ENCODE data around the gene FAM81B.
"Not testable (repeated sequence)": the region's sequence is repeated elsewhere in the genome, so short reads cannot be mapped to it uniquely, and the experiment has no call there.

The FAM81B gene, protein sequence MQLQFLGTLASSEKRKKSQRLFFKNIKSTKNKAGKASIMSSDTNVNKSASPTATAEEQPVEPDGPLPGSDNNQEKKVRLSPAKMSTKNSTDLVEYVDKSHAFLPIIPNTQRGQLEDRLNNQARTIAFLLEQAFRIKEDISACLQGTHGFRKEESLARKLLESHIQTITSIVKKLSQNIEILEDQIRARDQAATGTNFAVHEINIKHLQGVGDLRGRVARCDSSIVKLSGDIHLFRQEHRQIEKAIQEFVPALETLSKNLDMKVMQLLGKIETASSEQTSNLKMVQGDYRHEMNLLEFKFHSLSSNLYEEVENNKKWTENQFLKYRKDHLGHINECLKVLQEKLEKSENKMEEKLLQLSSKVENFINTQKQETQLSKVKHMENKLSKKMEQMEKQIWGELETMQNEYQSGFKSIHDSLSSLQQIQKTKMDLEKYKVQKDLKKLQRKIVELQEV

DNA sequence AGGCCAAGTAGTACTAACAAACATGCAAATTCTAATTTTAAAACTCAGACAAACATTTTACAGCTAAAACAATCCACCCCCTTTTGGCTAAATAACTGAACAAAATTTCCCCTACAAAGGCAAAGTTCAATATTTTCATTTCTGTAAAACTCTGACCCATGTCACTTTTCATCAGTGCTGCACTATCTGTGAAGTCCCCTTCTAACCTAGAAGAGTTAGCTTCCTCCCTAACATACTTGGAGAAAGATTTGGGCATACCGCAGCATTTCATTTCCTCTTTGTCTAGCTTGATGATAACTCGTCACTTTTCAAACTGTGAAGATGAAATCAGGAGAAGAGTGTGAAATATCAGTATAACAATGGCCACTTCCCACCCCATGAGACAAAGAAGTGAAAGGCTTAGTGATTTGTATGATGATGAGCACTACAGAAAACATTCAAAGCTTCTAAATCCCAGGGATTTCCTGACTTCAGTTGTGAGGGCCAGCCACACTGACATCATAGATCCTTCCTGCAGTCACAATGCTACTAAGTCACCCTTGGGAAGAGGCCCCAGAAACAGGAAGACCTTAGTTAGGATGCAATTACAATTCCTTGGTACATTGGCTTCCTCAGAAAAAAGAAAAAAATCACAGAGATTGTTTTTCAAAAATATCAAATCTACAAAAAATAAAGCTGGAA, at the start of gene FAM81B:
TSS of gene FAM81B (plus strand) at position 555 of the 681 bp plus-strand sequence. CDS start at position 579, 24 bp downstream.
- DNase-seq = no peak

DNA sequence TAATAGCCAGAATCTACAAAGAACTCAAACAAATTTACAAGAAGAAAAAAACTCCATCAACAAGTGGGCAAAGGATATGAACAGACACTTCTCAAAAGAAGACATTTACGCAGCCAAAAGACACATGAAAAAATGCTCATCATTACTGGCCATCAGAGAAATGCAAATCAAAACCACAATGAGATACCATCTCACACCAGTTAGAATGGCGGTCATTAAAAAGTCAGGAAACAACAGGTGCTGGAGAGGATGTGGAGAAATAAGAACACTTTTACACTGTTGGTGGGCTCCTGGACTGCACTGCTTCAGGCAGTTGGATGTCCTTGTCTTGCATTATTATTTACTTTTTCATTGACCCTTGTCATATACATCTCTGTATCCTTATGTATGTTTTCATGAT, 49.7 kb upstream of the FAM81B start:
- not testable (repeated sequence) for DNase-seq

DNA sequence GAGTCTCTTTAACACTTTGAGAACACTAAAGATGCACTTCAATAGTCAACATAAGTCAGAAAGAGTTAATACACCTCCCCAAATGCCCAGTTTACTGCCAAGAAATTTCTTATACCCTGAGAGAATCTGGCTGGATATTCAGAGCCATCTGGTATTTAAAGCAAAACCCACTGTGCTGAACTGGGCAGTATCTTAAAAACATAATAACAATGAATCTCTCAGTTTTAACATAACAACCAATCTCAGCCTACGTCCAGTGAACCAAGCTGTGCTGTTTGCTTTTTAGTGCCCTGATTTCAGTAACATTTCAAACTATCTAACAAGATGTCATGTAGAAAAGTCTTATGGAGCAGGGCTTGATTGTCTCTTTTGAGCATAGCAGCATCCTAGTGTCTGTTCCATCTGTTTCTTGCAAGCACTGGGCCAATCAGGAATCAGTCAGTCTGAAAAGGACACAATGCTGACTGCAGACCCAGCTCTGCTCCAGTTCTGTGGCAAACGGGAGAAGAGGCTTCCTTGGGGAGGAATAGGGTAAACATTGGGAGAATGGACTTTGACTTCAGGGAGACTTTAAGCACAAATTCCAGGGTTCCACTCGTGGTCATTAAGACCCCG, 43.6 kb upstream of the FAM81B start:
- DNase-seq = no peak

DNA sequence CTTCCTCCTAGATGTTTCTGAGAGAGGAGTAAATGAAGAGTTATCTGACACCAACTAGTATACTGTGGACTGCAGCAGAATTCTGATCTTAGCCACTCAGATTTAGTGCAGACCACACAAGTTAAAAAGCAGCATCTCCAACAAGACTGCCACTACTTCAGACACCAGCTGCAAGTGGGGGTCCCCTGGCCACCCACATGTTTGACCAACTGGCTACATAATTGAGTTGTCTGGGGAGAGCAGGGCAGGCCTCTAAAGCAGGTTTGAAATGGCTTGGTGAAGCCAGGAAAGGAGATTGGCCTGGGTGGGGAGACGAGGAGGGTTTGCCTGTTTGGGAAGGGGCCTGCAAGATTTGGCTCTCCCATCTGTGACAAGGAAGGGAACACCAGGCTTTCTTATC, 40.5 kb upstream of the FAM81B start:
- no peak for DNase-seq

DNA sequence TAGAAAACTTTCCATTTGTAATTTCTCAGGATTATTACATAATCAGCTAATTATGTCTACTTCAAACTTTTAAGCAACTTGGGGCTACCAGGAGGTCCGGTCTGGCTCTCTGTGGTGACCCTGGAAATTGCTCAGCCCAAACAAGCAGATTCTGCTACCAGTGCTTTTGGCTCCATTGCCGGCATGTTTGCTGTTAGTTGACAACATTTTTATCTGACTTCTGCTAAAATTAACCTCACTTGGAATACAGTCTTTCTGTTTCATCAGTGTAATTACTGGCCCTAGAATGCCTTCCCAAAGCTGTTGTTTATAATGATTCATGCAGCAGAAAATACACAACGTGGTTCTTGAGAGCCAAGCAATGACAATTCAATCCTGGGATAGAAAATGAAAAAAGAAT, 38.5 kb upstream of the FAM81B start:
- no peak for DNase-seq

GRCh38 chr5:95358320-95358719, 32.8 kb upstream of the FAM81B start:
- DNase-seq = no peak

DNA sequence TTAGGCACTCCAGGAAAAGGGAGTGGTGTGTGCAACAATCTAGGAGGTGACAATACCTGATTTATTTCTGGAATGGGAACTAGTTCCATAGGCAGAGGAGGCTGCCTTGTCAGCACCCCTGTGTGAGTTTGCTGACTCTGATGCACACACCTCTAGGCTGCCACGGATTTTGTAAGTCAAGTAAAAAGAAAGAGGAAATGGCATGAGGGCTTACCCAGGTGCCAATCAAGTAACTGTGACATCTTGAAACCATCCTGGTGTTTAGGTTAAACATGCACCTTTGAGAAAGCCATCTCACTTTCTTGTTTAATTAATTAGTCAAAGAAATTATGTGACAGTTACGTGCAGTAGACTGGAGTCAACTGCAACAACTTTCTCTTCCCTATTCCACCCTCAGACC, 32.3 kb upstream of the FAM81B start:
- no peak for DNase-seq

DNA sequence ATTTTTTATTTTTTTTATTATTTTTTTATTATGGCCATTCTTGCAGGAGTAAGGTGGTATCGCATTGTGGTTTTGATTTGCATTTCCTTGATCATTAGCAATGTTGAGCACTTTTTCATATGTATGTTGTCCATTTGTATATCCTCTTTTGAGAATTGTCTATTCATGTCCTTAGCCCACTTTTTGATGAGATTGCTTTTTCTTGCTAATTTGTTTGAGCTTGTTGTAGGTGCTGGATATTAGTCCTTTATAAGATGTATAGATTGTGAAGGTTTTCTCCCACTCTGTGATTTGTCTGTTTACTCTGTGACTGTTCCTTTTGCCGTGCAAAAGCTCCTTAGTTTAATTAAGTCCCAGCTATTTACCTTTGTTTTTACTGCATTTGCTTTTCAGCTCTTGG, 30.5 kb upstream of the FAM81B start:
- not testable (repeated sequence) for DNase-seq

- no peak for DNase-seq
These were observed 25.7 kb upstream of the FAM81B start for GRCh38 chr5:95365302-95366095.

- no peak for DNase-seq
These were observed 21.4 kb upstream of the FAM81B start for GRCh38 chr5:95369782-95370181.

DNA sequence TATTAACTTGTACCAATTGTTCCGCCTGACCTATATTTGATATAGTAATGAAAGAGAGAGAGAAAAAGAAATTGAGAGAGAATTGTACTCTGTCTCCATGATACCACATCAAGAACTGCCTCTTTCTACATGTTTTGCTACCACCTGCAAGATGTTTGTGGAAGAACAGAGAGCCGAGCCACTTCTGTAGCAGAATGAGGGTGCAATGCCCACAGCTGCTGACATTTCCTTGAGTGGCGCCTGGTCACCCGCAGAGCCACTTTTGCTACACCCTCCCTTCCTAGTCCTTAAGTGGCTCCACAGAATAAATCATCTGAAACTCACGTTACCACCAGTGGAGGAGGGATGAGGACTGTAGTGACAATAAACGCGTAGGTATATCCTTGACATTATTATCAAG, 17.1 kb upstream of the FAM81B start:
- DNase-seq = no peak

GRCh38 chr5:95375591-95375990, 15.6 kb upstream of the FAM81B start:
- DNase-seq = no peak

GRCh38 chr5:95379133-95379532, 12.0 kb upstream of the FAM81B start:
- DNase-seq = no peak

- no peak for DNase-seq
These were observed 11.0 kb upstream of the FAM81B start for GRCh38 chr5:95380103-95380628.

DNA sequence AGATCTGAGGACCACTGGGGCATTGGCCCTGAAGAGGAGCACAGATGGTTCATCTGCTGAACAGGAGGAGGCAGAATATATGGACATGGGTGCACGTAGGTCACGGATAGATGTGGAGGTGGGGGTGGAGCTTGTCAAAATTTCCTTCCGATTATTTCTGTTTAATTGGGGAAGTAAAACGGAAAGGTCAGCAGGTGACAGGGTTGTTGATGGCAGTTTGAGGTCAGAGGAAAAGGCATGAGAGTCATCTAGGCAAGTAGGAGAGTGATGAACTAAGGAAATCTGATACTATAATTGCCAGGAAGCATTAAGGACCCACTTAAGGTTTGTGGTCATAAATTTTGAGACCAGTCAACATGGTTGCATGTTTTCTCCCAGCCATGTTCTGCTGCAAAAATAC, 8.4 kb upstream of the FAM81B start:
- no peak for DNase-seq

DNA sequence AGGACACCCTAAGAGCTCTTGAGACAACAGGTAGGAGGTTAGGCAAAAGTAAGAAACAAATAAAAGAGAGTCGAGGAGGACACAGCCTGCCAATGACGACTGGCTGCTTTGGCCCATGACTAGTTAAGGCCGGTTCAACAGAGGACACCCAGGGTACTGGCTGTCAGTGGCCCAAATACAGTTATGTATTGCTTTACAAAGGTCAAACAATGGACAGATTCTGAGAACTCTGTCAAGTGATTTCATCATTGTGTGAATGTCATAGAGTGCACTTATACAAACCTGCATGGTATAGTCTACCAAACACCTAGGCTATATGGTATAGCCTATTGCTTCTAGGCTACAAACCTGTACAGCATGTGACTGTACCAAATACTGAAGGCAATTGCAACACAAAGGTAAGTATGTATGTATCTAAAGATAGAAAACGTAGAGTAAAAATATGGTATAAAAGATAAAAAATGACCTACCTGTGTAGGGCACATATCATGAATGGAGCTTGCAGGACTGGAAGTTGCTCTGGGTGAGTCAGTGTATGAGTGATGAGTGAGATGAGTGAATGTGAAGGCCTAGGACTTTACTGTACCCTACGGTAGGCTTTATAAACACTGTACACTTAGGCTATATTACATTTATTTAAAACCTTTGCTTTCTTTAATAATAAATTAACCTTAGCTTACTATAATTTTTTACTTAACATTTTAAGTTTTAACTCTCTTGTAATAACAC, 6.5 kb upstream of the FAM81B start:
- DNase-seq = no peak

DNA sequence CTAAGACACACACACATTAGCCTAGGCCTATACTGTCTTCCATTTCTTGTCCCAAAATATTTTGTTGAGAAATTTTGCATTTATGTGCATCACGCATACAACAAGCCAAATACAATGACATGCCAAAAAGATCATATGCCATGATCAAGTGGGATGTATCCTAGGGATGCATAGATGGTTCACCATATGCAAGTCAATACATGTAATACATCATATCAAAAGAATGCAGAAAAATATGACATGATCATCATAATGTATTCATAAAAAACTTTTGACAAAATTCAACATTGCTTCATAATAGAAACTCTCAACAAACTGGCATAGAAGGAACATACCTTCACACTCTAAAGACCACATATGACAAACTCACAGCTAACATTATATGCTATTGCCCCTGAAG, 5.8 kb upstream of the FAM81B start:
- DNase-seq = no peak

DNA sequence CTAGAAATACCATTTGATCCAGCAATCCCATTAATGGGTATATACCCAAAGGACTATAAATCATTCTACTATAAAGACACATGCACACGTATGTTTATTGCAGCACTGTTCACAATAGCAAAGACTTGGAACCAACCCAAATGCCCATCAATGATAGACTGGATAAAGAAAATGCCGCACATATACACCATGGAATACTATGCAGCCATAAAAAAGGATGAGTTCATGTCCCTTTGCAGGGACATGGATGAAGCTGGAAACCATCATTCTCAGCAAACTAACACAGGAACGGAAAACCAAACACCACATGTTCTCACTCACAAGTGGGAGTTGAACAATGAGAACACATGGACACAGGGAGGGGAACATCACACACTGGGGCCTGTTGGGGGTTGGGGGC, 799 bp downstream of the FAM81B start:
- DNase-seq = not testable (repeated sequence)

GRCh38 chr5:95392593-95393182, 1.5 kb downstream of the FAM81B start:
- no peak for DNase-seq

DNA sequence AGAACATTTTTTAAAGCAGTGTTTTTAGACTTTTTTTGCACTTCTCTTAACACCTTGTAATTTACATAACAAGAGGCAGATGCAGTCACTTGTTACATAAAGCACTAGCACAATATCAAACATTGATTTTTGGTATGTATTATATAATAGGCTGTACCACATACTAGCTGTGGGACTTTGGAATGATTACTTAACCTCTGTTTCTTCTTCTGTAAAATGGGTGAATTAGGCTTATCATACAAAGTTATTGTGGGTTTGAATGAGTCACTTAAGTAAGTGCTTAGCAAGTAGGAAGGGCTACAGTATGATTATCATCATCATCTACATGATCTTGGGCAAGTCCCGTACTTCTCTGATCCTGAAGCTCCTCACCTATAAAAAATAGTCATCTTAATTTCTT, 2.1 kb downstream of the FAM81B start:
- DNase-seq = no peak

- no peak for DNase-seq
These were observed 7.8 kb downstream of the FAM81B start for GRCh38 chr5:95398989-95399388.

- no peak for DNase-seq
These were observed 10.5 kb downstream of the FAM81B start for GRCh38 chr5:95401626-95402025.
